GM18508 (cell line): ENCODE data around the gene WDR13.

Experiments used
- ATAC-seq: cut with Tn5 transposase; IDR thresholded peaks from one replicate; pipeline ENCODE4 v1.9.1; 2021; ENCODE audit warnings: moderate number of reproducible peaks; ENCODE audit not compliant: insufficient read depth, unreplicated experiment

Gene WDR13

GRCh38 chrX:48591255-48591791 lies 6.0 kb upstream of the WDR13 start:
- no peak for ATAC-seq

GRCh38 chrX:48592971-48593370 lies 4.3 kb upstream of the WDR13 start:
- ATAC-seq: no peak

- ATAC-seq: no peak
Observed at GRCh38 chrX:48595929-48596328, 1.4 kb upstream of the WDR13 start.

- no peak for ATAC-seq
Observed at GRCh38 chrX:48598614-48599013, 1.3 kb downstream of the WDR13 start.

- no peak for ATAC-seq
Observed at GRCh38 chrX:48599341-48599740, 2.0 kb downstream of the WDR13 start.

- ATAC-seq: no peak
Observed at GRCh38 chrX:48600226-48600625, 2.9 kb downstream of the WDR13 start.

- ATAC-seq: no peak
Observed at GRCh38 chrX:48601741-48602394, 4.6 kb downstream of the WDR13 start.

- no peak for ATAC-seq
Observed at GRCh38 chrX:48604701-48605100, 7.4 kb downstream of the WDR13 start.

GRCh38 chrX:48606091-48606490 lies 8.8 kb downstream of the WDR13 start:
- ATAC-seq: no peak

GRCh38 chrX:48611703-48612102 lies 14.4 kb downstream of the WDR13 start:
- no peak for ATAC-seq

GRCh38 chrX:48613502-48614160 lies 16.3 kb downstream of the WDR13 start:
- ATAC-seq: no peak

- ATAC-seq: no peak
Observed at GRCh38 chrX:48616576-48616975, 19.3 kb downstream of the WDR13 start.

- ATAC-seq: no peak
Observed at GRCh38 chrX:48617542-48618340, 20.4 kb downstream of the WDR13 start.

- no peak for ATAC-seq
Observed at GRCh38 chrX:48626401-48627298, 29.4 kb downstream of the WDR13 start.

- no peak for ATAC-seq
Observed at GRCh38 chrX:48631376-48632090, 34.2 kb downstream of the WDR13 start.

GRCh38 chrX:48632207-48632606 lies 34.9 kb downstream of the WDR13 start:
- ATAC-seq: no peak

GRCh38 chrX:48636301-48636700 lies 39.0 kb downstream of the WDR13 start:
- no peak for ATAC-seq

GRCh38 chrX:48636776-48637175 lies 39.5 kb downstream of the WDR13 start:
- ATAC-seq: no peak

- no peak for ATAC-seq
Observed at GRCh38 chrX:48645669-48646068, 48.4 kb downstream of the WDR13 start.
